Spleen (tissue), 11 donors: ENCODE measurements around the gene TOP1. TPM values are rescaled to one million over a fixed set of nuclear protein-coding genes. Genes with fewer than 3 reads are reported as not detected.
"Not testable (repeated sequence)": the region's sequence is repeated elsewhere in the genome, so short reads cannot be mapped to it uniquely, and the experiment has no call there.

Experiments
- DNase-seq: peaks from one replicate; pipeline ENCODE4 v3.0.0-alpha.2; 2020
- H3K27ac ChIP-seq, 8 donors: fragments of 200-600 bp; sonication (generic) in 7 of 8; 1 replicate in 4 of 8; 2 replicates in 4 of 8; pipeline versions ENCODE4 v1.5.0 to v1.8.0; 2016 to 2021; ENCODE audit warnings: inconsistent platforms in 4 of 8, mild to moderate bottlenecking in 4 of 8, moderate library complexity in 1 of 8
- H3K27me3 ChIP-seq, 7 donors: fragments of 200-600 bp; sonication (generic) in 6 of 7; replicated peaks in 1 of 7; 1 replicate in 4 of 7; 2 replicates in 3 of 7; pipeline versions ENCODE4 v1.5.0 to v1.8.0; 2016 to 2021; ENCODE audit warnings: inconsistent platforms in 3 of 7, mild to moderate bottlenecking in 1 of 7
- H3K36me3 ChIP-seq, 6 donors: fragments of 200-600 bp; sonication (generic) in 5 of 6; 1 replicate in 4 of 6; 2 replicates in 2 of 6; pipeline versions ENCODE4 v1.5.0 to v1.8.0; 2016 to 2021; ENCODE audit warnings: inconsistent platforms in 2 of 6
- H3K4me1 ChIP-seq, 6 donors: fragments of 200-600 bp; sonication (generic) in 5 of 6; 1 replicate in 3 of 6; 2 replicates in 3 of 6; pipeline versions ENCODE4 v1.5.0 to v1.8.0; 2016 to 2021; ENCODE audit warnings: inconsistent platforms in 3 of 6
- H3K4me3 ChIP-seq, 8 donors: fragments of 200-600 bp; sonication (generic) in 7 of 8; 1 replicate in 4 of 8; 2 replicates in 4 of 8; pipeline versions ENCODE4 v1.5.0 to v1.8.0; 2016 to 2021; ENCODE audit warnings: inconsistent platforms in 4 of 8, mild to moderate bottlenecking in 4 of 8, moderate library complexity in 2 of 8
- H3K9me3 ChIP-seq, 8 donors: fragments of 200-600 bp; sonication (generic) in 7 of 8; 1 replicate in 4 of 8; 2 replicates in 4 of 8; pipeline versions ENCODE4 v1.5.0 to v1.8.0; 2016 to 2021; ENCODE audit warnings: inconsistent platforms in 4 of 8
- POLR2A ChIP-seq, 3 donors: fragments of 450-650 bp; IDR thresholded peaks; one replicate each; pipeline ENCODE4 v1.5.1; 2017; ENCODE audit warnings: antibody characterized with exemption in 3 of 3, mild to moderate bottlenecking in 1 of 3
- POLR2AphosphoS5 ChIP-seq, 3 donors: sonication (generic); formaldehyde crosslinking; IDR thresholded peaks; one replicate each; pipeline ENCODE4 v1.5.1; 2017; ENCODE audit warnings: antibody characterized with exemption in 3 of 3
- WGBS, 5 donors: extraction: QIAGEN DNeasy Blood & Tissue Kit in 3 of 5; methylation state at CpG; one replicate each; pipeline versions ENCODE4 v1.1.5 to v1.1.7; 2013 to 2018; 5-methylcytosine and 5-hydroxymethylcytosine counted together
- intact Hi-C: fragments of 100-400 bp; cut with DNase I; formaldehyde crosslinking; loops from one replicate; pipeline ENCODE4 v1.15.0; 2023; ENCODE audit warnings: low total_unique reads
- polyA plus RNA-seq, 3 donors: library from polyadenylated mRNA; stranded (reverse); fragments of 200-250 nt; gene quantifications; one replicate each; pipeline ENCODE4 v1.2.1, GENCODE V29; 2013
- total RNA-seq, 7 donors: library from RNA; depleted of rRNA in 3 of 7; stranded (reverse); fragments of >200 nt in 3 of 7; fragmentation: NEBNext Ultra II Directional in 4 of 7; extraction: Animal tissue kit (Norgen Biotek cat#: 25700) in 4 of 7; gene quantifications; one replicate each; pipeline versions ENCODE4 v1.1.0 to v1.2.1, GENCODE V29; 2016 to 2021
- TF ChIP-seq, protein P1 (sequence below), 11 experiments: fragments of 200-600 bp in 7 of 11; fragments of 450-650 bp in 4 of 11; sonication (generic) in 4 of 11; IDR thresholded peaks in 8 of 11; conservative IDR thresholded peaks in 3 of 11; 1 replicate in 7 of 11; 2 replicates in 4 of 11; pipeline versions ENCODE4 v1.4.0 to v1.8.0; 2016 to 2021; ENCODE audit warnings: antibody characterized with exemption in 11 of 11, inconsistent platforms in 4 of 11, mild to moderate bottlenecking in 1 of 11
- donor health status: healthy with polysubstance abuse.
- donor health status: DM: no; HTN: no; CAD: no; lungs with moderate emphysema.
- donor health status: DM: no; HTN: no; CAD: no.
- donor health status: Bipolar disorder and iron deficiency.
- donor health status: healthy.
- donor health status: DM: no; HTN: no; CAD: no.
- donor health status: DM: yes; HTN: yes; CAD: no.

Gene TOP1
- total and polyA plus RNA-seq, 10 donors, result 20.7 to 74.6 (median 44.8) TPM

DNA sequence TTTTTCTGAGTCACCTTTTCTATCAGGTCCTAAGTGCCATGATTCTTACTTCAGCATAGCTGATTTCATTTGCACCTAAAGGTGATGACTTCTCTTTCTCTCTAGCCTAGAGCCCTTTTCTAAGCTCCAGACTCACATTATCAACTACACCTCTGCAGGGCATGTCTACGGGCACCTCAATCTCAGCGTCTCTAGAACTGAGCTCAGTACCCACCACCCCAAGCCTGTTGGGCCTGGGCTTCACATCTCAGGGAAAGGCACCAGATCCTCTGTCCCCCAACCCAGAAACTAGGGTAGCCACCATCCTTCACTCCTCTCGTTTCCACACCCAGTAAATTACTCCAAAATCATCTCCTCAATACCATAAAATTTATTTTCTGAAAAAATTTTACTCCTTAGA, 98.1 kb downstream of the TOP1 start:
- TF ChIP-seq POLR2A (IDR thresholded peaks at IDR 0.05) (no peak), POLR2AphosphoS5 (IDR thresholded peaks at IDR 0.05) (no peak)
- TF ChIP-seq, protein P1, sequence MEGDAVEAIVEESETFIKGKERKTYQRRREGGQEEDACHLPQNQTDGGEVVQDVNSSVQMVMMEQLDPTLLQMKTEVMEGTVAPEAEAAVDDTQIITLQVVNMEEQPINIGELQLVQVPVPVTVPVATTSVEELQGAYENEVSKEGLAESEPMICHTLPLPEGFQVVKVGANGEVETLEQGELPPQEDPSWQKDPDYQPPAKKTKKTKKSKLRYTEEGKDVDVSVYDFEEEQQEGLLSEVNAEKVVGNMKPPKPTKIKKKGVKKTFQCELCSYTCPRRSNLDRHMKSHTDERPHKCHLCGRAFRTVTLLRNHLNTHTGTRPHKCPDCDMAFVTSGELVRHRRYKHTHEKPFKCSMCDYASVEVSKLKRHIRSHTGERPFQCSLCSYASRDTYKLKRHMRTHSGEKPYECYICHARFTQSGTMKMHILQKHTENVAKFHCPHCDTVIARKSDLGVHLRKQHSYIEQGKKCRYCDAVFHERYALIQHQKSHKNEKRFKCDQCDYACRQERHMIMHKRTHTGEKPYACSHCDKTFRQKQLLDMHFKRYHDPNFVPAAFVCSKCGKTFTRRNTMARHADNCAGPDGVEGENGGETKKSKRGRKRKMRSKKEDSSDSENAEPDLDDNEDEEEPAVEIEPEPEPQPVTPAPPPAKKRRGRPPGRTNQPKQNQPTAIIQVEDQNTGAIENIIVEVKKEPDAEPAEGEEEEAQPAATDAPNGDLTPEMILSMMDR (IDR thresholded peaks at IDR 0.05 in 8 of 11, conservative IDR thresholded peaks at IDR 0.05 in 3 of 11), result no peak
- no peaks in the 10 kb centered on the region for H3K4me1 ChIP-seq
- no peak overlapping the region for H3K27ac ChIP-seq
- no peak overlapping the region for H3K4me3 ChIP-seq
- DNase-seq, result no peak
- 94 to 99% (median 96%) methylated on average over 3 of the region's 3 CpGs for WGBS, 5 donors
- H3K36me3 ChIP-seq, result peaks cover 0 to 55% (median 46%) of the 10 kb centered on the region in 6 donors
- H3K9me3 ChIP-seq, result no peaks in the 10 kb centered on the region
- H3K27me3 ChIP-seq, result no peaks in the 10 kb centered on the region
- intact Hi-C loops, result no loop called here

DNA sequence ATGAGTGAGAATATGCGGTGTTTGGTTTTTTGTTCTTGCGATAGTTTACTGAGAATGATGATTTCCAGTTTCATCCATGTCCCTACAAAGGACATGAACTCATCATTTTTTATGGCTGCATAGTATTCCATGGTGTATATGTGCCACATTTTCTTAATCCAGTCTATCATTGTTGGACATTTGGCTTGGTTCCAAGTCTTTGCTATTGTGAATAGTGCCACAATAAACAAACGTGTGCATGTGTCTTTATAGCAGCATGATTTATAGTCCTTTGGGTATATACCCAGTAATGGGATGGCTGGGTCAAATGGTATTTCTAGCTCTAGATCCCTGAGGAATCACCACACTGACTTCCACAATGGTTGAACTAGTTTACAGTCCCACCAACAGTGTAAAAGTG, 99.7 kb downstream of the TOP1 start:
- H3K9me3 ChIP-seq, intact Hi-C loops, H3K4me3 ChIP-seq, DNase-seq, H3K27me3 ChIP-seq, H3K4me1 ChIP-seq, H3K27ac ChIP-seq: not testable (repeated sequence)
- H3K36me3 ChIP-seq, result peaks cover 0 to 39% (median 30%) of the 10 kb centered on the region in 6 donors
- 60 to 80% methylated on average over 1 of the region's 3 CpGs; no CpG with 5 or more reads in 3 of the 5 donors for WGBS, 5 donors

- 67 to 84% (median 79%) methylated on average over 5 of the region's 5 CpGs for WGBS, 5 donors
- intact Hi-C loops, result no loop called here
- TF ChIP-seq, protein P1 (IDR thresholded peaks at IDR 0.05 in 8 of 11, conservative IDR thresholded peaks at IDR 0.05 in 3 of 11), result no peak
Measured at GRCh38 chr20:41131594-41132387, 103.2 kb downstream of the TOP1 start.

DNA sequence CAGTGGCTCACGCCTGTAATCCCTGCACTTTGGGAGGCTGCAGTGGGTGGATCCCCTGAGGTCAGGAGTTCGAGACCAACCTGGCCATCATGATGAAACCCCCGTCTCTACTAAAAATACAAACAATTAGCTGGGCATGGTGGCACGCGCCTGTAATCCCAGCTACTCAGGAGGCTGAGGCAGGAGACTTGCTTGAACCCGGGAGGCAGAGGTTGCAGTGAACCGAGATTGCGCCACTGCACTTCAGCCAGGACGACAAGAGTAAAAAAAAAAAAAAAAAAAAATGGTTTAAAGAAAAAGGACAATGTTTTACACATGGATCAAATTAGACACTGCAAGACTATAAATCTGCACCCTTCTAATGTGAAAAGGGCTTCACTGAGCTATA, 103.8 kb downstream of the TOP1 start:
- intact Hi-C loops, DNase-seq, H3K4me3 ChIP-seq, H3K27ac ChIP-seq, H3K36me3 ChIP-seq, H3K9me3 ChIP-seq, H3K27me3 ChIP-seq: not testable (repeated sequence)
- WGBS, 5 donors, result 86 to 93% (median 86%) methylated on average over 9 of the region's 9 CpGs
- H3K4me1 ChIP-seq, result peaks cover 0 to 22% (median 11%) of the 10 kb centered on the region in 6 donors

More at GRCh38 chr20:41131594-41132387, 103.2 kb downstream of the TOP1 start:
- Histone ChIP-seq H3K27me3 (no peaks in the 10 kb centered on the region), H3K36me3 (peaks cover 0 to 4% (median 0%) of the 10 kb centered on the region in 6 donors), H3K27ac (no peak overlapping the region), H3K4me3 (no peak overlapping the region), H3K4me1 (peaks cover 0 to 21% (median 11%) of the 10 kb centered on the region in 6 donors), H3K9me3 (no peaks in the 10 kb centered on the region)
- no peak for DNase-seq

DNA sequence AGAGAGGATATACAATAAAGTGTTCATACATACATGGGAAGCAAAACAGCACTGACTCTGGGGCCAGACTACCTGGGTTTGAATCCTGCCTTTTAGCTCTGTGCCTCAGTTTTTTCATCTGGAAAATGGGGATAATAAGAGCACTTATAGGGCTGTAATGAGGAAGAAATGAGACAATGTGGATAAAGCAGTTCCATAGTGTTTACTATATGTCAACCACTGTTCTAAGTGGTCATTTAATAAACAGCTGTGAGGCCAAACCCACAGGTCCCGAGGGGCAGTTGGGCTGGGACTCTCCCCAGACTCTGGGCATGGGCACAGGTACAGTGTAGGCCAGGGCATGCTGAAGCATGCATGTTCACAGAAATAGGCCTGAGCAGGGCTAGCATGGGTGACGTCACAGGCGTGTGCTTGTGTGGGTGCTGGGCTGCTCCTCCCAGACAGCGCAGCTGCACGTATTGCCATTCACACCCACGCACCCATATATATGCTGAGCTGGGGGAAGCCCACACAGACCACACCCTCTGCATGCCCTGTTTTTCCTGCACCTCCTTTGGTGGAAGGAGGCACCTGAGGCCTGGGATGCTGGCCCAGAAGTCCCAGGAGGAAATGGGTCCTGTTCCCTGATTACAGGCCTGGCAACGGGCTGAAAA, 105.2 kb downstream of the TOP1 start:
- Histone ChIP-seq H3K9me3 (no peaks in the 10 kb centered on the region), H3K4me1 (peaks cover 3 to 35% (median 23%) of the 10 kb centered on the region in 6 donors), H3K36me3 (no peaks in the 10 kb centered on the region), H3K27ac (no peak overlapping the region), H3K27me3 (peaks cover 0 to 12% (median 0%) of the 10 kb centered on the region in 7 donors), H3K4me3 (no peak overlapping the region)
- intact Hi-C loops, result no loop called here
- WGBS, 5 donors, result 68 to 83% (median 78%) methylated on average over 3 to 7 of the region's 7 CpGs
- peak in 1 of 3 donors; percentile 8 for TF ChIP-seq POLR2AphosphoS5 (IDR thresholded peaks at IDR 0.05)
- no peak for TF ChIP-seq POLR2A (IDR thresholded peaks at IDR 0.05)
- TF ChIP-seq, protein P1 (IDR thresholded peaks at IDR 0.05 in 8 of 11, conservative IDR thresholded peaks at IDR 0.05 in 3 of 11), result no peak
- no peak for DNase-seq
